ENCODE data around the gene ZNF366. TPM values are rescaled to one million over a fixed set of nuclear protein-coding genes. Genes with fewer than 3 reads are reported as not detected.

ZNF366 gene
- total RNA-seq, 2 donors from 2014 or later: not detected

GRCh38 chr5:72457491-72457890 lies 49.7 kb downstream of the ZNF366 start:
- Mint-ChIP-seq H3K36me3 (ENCODE audit: low read depth) (no peaks in the 10 kb centered on the region), H3K4me3 (no peak overlapping the region), H3K4me1 (peaks cover 3% of the 10 kb centered on the region), H3K27me3 (ENCODE audit: insufficient read depth) (peaks cover 9% of the 10 kb centered on the region), H3K9me3 (no peaks in the 10 kb centered on the region), H3K27ac (no peak overlapping the region)
- DNase-seq: no peak
- no peak overlapping the region for H3K9ac ChIP-seq (ENCODE audit: extremely low read depth, low read length, poor library complexity, severe bottlenecking)
- H3K27ac ChIP-seq (ENCODE audit: low read depth, low read length): no peak overlapping the region
- WGBS, 2 experiments (ENCODE audit: insufficient coverage in 1 of 2, insufficient read length in 1 of 2): 97% methylated on average over 1 of the region's 1 CpG; no CpG with 5 or more reads in 1 of the 2 experiments
- H3K9me3 ChIP-seq (ENCODE audit: control insufficient read depth, low read length): no peaks in the 10 kb centered on the region
- no peaks in the 10 kb centered on the region for H3K27me3 ChIP-seq (ENCODE audit: control insufficient read depth, insufficient read depth, low read length, poor library complexity, severe bottlenecking)
- no peak for TF ChIP-seq CTCF (conservative IDR thresholded peaks at IDR 0.05)
- no peak overlapping the region for H3K4me3 ChIP-seq (ENCODE audit: low read length)
- H3K36me3 ChIP-seq (ENCODE audit: control insufficient read depth, insufficient read depth, low read length): no peaks in the 10 kb centered on the region
- peaks cover under 1% of the 10 kb centered on the region for H3K4me1 ChIP-seq (ENCODE audit: control insufficient read depth, insufficient read depth, low read length)

GRCh38 chr5:72456391-72457074 lies 50.7 kb downstream of the ZNF366 start:
- Histone ChIP-seq H3K4me1 (ENCODE audit: control insufficient read depth, insufficient read depth, low read length) (peaks cover 8% of the 10 kb centered on the region), H3K9me3 (ENCODE audit: control insufficient read depth, low read length) (no peaks in the 10 kb centered on the region), H3K27ac (ENCODE audit: low read depth, low read length) (no peak overlapping the region), H3K27me3 (ENCODE audit: control insufficient read depth, insufficient read depth, low read length, poor library complexity, severe bottlenecking) (no peaks in the 10 kb centered on the region), H3K9ac (ENCODE audit: extremely low read depth, low read length, poor library complexity, severe bottlenecking) (no peak overlapping the region), H3K4me3 (ENCODE audit: low read length) (no peak overlapping the region), H3K36me3 (ENCODE audit: control insufficient read depth, insufficient read depth, low read length) (no peaks in the 10 kb centered on the region)
- Mint-ChIP-seq H3K27ac (no peak overlapping the region), H3K4me3 (no peak overlapping the region), H3K36me3 (ENCODE audit: low read depth) (no peaks in the 10 kb centered on the region), H3K27me3 (ENCODE audit: insufficient read depth) (peaks cover 9% of the 10 kb centered on the region), H3K9me3 (no peaks in the 10 kb centered on the region), H3K4me1 (peaks cover 10% of the 10 kb centered on the region)
- no peak for TF ChIP-seq CTCF (conservative IDR thresholded peaks at IDR 0.05)
- no peak for DNase-seq
- 92 to 100% methylated on average over 7 to 8 of the region's 8 CpGs for WGBS, 2 experiments (ENCODE audit: insufficient coverage in 1 of 2, insufficient read length in 1 of 2)

GRCh38 chr5:72455476-72455875 lies 51.7 kb downstream of the ZNF366 start:
- WGBS, 2 experiments (ENCODE audit: insufficient coverage in 1 of 2, insufficient read length in 1 of 2): 91 to 95% methylated on average over 4 to 9 of the region's 9 CpGs
- H3K4me1 Mint-ChIP-seq: peaks cover 10% of the 10 kb centered on the region
- no peak for TF ChIP-seq CTCF (conservative IDR thresholded peaks at IDR 0.05)

More at GRCh38 chr5:72455476-72455875, 51.7 kb downstream of the ZNF366 start:
- H3K9ac ChIP-seq (ENCODE audit: extremely low read depth, low read length, poor library complexity, severe bottlenecking): no peak overlapping the region
- H3K27me3 Mint-ChIP-seq (ENCODE audit: insufficient read depth): peaks cover 5% of the 10 kb centered on the region
- H3K9me3 ChIP-seq (ENCODE audit: control insufficient read depth, low read length): no peaks in the 10 kb centered on the region
- H3K4me1 ChIP-seq (ENCODE audit: control insufficient read depth, insufficient read depth, low read length): peaks cover 8% of the 10 kb centered on the region
- H3K4me3 Mint-ChIP-seq: no peak overlapping the region
- H3K4me3 ChIP-seq (ENCODE audit: low read length): no peak overlapping the region
- H3K36me3 ChIP-seq (ENCODE audit: control insufficient read depth, insufficient read depth, low read length): no peaks in the 10 kb centered on the region
- H3K9me3 Mint-ChIP-seq: no peaks in the 10 kb centered on the region
- H3K27ac Mint-ChIP-seq: no peak overlapping the region
- no peaks in the 10 kb centered on the region for H3K27me3 ChIP-seq (ENCODE audit: control insufficient read depth, insufficient read depth, low read length, poor library complexity, severe bottlenecking)
- H3K27ac ChIP-seq (ENCODE audit: low read depth, low read length): no peak overlapping the region
- no peaks in the 10 kb centered on the region for H3K36me3 Mint-ChIP-seq (ENCODE audit: low read depth)
- DNase-seq: no peak

Measured in endodermal cell (in vitro differentiated cells).